NCI-H187 (cell line): ENCODE measurements around the gene TPMT.
"Not testable (repeated sequence)": the region's sequence is repeated elsewhere in the genome, so short reads cannot be mapped to it uniquely, and the experiment has no call there.

Experiments
- DNase-seq, 2 experiments: peaks; one replicate each; lab custom pipeline; 2025; lab: John Stamatoyannopoulos, UW

Gene TPMT

GRCh38 chr6:18155864-18156421 is 1.1 kb upstream of the TPMT start:
- peak; percentile 32 to 44 for DNase-seq

GRCh38 chr6:18155150-18155863 is 430 bp upstream of the TPMT start, which contains the start of gene KDM1B:
Gene KDM1B, plus strand, starts transcription at chr6:18155422. Its CDS starts 4,474 bp downstream, at chr6:18159896.
- peak; percentile 92 to 95 for DNase-seq

DNA sequence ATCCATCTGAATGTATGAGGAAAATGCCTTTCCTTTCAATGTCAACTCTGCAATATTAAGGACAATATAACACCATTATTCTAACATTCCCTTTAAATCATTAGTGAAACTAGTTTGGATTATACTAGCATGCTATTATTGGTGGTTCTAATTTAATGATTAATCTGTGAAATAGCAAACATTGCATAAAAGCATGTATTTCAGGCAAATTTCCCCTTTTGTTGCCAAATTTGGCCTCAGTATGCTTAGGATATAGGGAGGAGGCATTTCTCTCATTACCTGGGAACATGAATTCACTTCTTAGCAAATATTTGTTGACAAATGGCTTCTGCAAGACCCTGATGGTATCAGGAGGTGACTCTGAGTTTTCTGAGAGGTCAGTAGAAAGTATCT is 1.6 kb downstream of the TPMT start:
- no peak for DNase-seq

DNA sequence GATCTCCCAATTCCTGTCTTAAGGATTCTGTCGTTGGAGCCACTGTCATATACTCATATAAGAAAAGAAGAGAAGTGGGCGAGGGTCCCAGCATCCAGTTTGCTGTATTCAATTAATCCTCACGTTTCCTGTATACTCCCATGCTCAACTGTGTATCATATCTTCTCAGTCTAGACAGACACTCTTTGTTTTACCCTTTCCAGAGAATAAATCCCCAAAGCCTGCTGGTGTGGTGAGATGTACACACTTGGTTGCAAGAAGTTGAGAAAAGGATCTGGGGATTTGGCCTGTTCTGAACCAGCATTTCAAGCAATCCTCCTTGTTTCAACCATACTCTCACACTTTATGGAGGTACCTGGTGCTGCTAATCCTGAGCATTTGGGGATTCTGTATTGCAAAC is 3.1 kb downstream of the TPMT start:
- no peak for DNase-seq

DNA sequence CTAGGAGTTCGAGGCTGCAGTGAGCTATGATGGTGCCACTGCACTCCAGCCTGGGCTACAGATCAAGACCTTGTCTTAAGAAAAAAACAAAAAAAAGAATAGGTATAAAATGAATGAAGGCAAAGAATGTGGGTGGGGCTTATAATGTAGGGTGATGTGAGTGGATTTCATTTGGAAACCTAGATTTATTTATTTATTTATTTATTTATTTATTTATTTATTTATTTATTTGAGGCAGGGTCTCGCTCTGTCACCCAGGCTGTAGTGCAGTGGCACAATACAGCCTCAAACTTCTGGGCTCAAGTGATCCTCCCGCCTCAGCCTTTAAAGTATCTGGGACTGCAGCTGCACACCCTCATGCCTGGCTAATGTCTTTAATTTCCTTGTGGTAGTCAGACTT is 3.5 kb downstream of the TPMT start:
- not testable (repeated sequence) for DNase-seq

GRCh38 chr6:18148304-18149025 is 6.4 kb downstream of the TPMT start:
- DNase-seq = no peak

DNA sequence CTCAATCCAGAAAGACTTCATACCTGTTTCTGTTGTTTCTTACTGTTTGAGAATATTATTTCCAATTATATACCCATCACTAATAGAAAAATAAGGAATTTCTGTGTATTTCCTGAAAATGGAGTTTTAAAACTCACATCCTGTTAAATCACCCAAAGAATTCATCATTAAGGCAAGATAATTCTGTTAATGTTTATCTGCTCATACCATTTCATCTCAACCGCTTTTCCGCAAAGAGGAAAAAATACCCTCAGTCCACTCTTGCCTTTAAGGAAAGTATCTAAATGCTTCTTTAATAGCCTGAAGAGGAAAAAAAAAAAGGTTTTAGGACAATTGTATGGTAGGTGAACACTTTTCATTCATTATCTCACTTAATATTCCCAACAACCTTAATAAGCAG is 7.3 kb downstream of the TPMT start:
- no peak for DNase-seq

GRCh38 chr6:18147160-18147559 is 7.7 kb downstream of the TPMT start:
- no peak for DNase-seq

- no peak for DNase-seq
These were observed 12.4 kb downstream of the TPMT start for GRCh38 chr6:18142591-18142861.

GRCh38 chr6:18141805-18142590 is 12.9 kb downstream of the TPMT start:
- DNase-seq = peak in 1 of 2 experiments; percentile 5

DNA sequence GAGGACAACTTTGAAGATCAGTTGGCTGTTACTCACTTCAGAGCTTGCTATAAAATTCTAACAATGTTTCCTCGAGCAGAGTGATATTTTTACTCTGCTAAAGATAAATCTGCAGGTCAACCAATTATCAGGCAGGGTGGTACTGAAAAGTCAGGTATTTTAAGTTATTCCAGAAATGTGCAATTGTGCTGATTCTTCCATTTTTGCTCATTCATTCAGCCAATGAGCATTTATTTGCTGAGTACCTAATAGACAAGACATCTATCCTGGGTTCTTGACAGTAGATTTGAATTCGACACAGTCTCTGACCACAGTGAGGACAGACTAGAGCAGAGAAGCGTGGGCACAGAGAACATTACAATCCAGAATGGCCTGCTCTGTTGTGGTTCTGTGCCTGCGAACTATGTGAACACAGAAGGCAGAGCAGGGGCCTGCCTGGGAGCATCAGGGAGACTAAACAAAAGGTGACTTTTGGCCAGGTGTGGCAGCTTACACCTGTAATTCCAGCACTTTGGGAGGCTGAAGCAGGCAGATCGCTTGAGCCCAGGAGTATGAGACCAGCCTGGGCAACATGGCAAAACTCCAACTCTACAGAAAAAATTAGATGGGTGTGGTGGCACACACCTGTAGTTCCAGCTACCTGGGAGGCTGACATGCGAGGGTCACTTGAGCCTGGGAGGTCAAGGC is 14.8 kb downstream of the TPMT start:
- no peak for DNase-seq

GRCh38 chr6:18138906-18139305 is 16.0 kb downstream of the TPMT start:
- DNase-seq = no peak

- DNase-seq = no peak
These were observed 18.6 kb downstream of the TPMT start for GRCh38 chr6:18136260-18136659.

DNA sequence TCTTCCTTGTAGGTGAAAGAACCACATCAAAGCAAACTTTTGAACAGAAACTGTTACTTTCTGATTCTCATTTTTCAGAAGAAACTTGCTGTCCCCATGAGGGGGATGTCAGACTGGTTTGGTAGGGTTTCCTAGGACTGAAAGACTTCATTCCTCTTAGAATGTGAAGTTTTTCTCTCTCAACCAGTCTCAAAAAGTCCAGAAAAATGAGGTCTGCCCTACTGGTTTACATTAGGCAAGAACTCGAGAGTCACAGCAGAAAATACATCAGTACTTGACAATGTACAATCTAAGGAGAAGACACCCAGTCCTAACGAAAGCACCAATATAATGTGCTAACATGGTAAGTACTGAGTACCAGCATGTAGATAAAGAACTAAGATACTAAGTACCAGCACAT is 19.7 kb downstream of the TPMT start:
- DNase-seq = no peak

DNA sequence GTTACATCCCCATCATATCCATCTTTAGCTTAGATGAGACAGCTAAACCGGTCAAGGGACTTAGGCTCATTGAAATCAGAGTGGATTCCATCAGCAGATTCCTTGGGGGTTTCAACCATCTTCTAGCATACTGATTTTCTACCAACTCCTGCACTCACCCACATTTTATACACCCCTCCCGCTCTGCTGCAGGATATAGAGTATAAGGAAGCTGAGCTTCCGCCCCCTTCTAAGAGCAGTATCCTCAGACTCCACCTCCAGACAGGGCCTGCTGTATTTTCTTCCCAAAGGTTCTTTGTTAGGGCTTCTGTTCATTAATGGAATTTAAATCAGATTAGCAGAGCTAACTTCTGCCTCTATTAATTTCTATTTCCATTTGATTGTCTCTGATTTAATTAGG is 22.5 kb downstream of the TPMT start:
- no peak for DNase-seq

- no peak for DNase-seq
These were observed 28.8 kb downstream of the TPMT start for GRCh38 chr6:18126121-18126520.

GRCh38 chr6:18122128-18123093 is 32.5 kb downstream of the TPMT start, which contains the start of gene NHLRC1:
Gene NHLRC1, minus strand, starts transcription at chr6:18122677. Its CDS starts 71 bp downstream, at chr6:18122606.
- DNase-seq = peak; percentile 65 to 76

- no peak for DNase-seq
These were observed 33.2 kb downstream of the TPMT start for GRCh38 chr6:18121580-18122127.

DNA sequence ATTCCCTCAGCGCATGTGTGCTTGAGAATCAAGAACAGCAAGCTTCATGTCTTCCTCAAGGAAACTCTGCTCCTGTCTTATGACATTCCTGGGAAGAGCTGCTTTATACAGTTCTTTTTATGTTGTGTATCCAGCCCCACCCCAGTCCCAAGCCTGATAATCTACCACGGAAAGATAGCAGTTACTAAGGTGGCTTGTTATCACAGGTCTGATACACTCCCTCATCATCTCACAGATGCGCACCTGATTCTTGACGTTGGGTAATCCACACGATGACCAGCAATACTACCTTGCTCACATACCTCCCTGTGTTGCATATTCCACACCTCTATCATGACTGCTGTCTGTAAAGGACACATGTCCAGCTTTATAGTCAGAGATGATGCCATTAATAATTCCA is 35.6 kb downstream of the TPMT start:
- no peak for DNase-seq

GRCh38 chr6:18118330-18118729 is 36.5 kb downstream of the TPMT start:
- no peak for DNase-seq
